GM21723 (cell line): ENCODE measurements around the gene C2.
A peak's percentile ranks its signal among the peaks of the same experiment; 100 is the strongest.

Experiments
- ATAC-seq: cut with Tn5 transposase; IDR thresholded peaks from one replicate; pipeline ENCODE4 v1.9.1; 2021; ENCODE audit warnings: mild to moderate bottlenecking, moderate library complexity; ENCODE audit not compliant: unreplicated experiment

C2 gene

DNA sequence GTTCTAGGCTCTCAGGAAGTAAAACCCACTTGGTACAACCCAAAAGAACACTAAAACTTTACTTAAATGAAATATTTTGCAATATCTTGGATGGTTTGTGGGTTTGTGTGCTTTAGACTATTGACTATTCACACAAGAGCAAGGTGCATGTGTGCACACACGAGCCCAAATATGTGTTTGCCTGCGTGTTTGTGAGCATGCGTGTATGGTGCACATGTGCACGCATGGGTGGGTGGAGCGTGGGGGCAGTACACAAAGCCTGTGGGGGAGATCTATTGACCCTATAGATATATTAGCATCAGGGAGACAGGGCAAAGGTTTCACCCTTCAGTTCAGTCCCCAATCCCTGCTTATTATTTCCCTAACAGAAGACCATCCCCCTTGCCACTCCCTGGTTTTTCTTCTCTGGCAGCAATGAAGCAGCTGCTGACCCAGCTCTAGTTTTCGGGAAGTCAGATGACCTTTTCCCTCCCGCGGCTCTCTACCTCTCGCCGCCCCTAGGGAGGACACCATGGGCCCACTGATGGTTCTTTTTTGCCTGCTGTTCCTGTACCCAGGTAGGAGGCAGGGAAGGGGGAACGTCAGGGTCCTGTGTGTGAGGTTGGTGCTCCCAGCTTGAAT lies at the start of gene C2:
Gene C2 (plus strand): TSS at position 476 of the 621 bp plus-strand sequence. CDS start 36 bp downstream, at position 512.
- no peak for ATAC-seq

DNA sequence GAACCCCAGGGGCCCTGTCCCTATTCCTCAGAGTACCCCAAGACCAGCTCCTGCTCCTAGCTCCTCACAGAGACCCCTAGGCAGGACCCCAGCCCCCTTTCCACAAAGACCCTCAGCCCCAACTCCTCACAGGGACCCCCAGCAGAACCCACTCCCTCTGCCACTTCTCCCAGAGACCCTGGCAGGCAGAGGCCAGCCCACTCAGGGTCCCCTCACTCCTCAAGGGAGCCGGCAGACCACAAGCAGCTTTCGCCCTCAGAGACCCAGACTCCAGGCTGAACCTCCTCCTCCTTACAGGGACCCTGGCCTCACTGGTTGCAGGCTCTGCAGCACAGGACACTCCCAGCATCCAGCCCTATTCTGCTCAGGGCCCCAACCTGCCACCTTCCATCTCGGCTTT lies 49.3 kb upstream of the C2 start:
- no peak for ATAC-seq

- no peak for ATAC-seq
Observed at GRCh38 chr6:31878726-31879125, 48.8 kb upstream of the C2 start, which contains the start of gene SLC44A4. Gene SLC44A4, minus strand, starts transcription at chr6:31878997. Its CDS starts 17 bp downstream, at chr6:31878980.

- ATAC-seq: no peak
Observed at GRCh38 chr6:31879143-31879542, 48.4 kb upstream of the C2 start.

DNA sequence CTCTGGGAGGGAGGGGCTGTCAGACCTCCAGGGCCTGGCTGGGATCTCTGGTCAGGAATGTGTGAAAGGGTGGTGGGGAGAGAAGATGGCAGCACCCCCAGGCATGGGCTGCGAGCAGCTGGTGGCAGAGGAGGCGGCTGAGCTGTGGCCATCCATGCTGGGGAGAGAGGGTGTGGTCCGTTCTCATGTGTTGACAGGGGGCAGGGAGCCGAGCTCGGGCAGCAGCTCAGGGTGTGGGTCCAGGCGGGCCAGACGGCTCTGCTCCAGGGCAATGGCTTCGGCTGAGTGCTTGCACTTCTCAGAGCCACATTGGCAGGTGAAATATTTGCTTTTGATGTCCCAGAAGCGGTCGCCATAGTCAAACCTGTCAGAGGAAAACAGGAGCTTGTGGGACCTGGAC lies 47.6 kb upstream of the C2 start:
- no peak for ATAC-seq

- no peak for ATAC-seq
Observed at GRCh38 chr6:31880616-31881015, 46.9 kb upstream of the C2 start.

- ATAC-seq: no peak
Observed at GRCh38 chr6:31881136-31881859, 46.2 kb upstream of the C2 start.

DNA sequence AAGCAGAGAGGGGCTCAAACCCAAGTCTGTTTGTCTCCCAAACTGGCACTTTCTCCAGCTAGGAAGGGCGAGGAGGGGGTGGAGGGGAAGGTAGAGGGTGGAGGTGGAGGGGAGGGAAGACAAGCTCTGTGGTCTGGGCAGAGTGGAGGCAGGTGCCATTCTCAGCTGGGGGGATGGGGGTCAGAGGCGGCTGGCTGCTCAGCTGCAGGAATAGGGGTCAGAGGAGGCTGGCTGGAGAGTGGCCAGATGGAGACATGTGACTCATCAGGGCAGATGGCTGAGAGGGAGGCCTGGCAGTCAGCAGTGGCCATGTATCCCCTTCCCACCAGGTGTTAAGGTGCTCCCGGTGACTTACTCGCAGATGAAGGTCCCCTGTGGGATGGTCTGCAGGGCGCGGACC lies 45.2 kb upstream of the C2 start:
- no peak for ATAC-seq

GRCh38 chr6:31883676-31884075 lies 43.8 kb upstream of the C2 start:
- ATAC-seq: no peak

DNA sequence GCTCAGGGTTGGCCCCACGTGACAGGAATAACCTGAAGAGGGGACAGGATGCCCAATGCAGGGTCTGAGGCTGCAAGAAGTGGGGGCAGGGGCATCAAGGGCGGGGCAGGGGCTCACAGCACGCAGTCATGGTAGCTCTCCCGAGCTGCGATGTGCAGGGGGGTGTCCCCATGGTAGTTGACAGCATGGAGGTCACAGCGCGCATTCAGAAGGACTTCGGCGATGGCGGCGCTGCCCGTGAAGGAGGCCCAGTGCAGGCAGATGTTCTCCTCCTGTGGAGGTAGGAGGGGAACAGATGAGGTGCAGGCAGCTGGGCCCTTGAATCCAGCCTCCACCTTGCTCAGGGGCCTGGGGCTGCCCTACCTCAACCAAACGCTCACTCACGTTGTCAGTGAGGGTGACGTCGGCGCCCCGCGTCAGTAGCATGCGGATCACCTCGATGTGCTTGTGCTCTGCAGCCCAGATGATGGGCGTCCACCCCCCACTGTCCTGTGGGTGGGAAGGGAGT lies 42.9 kb upstream of the C2 start:
- ATAC-seq: no peak

GRCh38 chr6:31886541-31886991 lies 41.0 kb upstream of the C2 start:
- ATAC-seq: no peak

DNA sequence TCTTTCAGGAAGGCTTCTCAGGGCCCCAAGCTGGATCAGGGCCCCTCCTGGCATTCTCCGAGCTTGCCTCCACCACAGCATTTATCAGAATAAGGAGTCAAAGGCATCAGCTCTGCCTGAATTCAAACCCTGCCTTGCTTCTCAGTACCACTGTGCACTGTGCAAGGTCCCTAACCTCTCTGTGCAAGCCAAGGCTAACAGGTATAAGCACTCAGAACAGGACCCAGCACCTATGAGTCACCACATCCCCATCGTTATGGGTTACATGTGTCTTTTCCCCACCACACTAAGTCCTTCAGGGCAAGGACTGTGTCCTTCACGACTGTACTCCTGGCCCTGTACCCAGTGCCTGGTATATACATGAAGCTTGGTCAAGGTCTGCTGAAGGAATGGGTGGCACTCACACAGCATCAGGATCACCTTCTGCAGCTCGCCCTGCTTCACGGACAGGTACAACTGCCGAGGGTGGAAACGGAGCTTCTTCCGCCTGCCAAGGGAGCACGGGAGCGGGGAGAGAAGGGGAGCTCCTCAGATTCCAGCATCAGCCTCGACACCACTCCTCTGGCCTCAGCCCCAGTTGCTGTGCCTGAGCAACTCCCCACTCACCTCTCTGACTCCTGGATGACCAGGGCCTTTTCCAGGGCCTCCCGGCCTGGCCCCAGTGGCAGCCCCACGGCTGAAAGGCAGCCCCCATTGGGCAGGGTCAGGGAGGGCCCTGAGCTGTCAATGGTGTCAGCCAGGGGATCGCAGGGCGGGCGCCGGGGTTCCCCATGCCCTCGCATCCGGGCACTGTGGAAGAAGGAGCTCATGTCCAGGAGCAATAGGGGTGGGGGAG lies 40.1 kb upstream of the C2 start:
- no peak for ATAC-seq

DNA sequence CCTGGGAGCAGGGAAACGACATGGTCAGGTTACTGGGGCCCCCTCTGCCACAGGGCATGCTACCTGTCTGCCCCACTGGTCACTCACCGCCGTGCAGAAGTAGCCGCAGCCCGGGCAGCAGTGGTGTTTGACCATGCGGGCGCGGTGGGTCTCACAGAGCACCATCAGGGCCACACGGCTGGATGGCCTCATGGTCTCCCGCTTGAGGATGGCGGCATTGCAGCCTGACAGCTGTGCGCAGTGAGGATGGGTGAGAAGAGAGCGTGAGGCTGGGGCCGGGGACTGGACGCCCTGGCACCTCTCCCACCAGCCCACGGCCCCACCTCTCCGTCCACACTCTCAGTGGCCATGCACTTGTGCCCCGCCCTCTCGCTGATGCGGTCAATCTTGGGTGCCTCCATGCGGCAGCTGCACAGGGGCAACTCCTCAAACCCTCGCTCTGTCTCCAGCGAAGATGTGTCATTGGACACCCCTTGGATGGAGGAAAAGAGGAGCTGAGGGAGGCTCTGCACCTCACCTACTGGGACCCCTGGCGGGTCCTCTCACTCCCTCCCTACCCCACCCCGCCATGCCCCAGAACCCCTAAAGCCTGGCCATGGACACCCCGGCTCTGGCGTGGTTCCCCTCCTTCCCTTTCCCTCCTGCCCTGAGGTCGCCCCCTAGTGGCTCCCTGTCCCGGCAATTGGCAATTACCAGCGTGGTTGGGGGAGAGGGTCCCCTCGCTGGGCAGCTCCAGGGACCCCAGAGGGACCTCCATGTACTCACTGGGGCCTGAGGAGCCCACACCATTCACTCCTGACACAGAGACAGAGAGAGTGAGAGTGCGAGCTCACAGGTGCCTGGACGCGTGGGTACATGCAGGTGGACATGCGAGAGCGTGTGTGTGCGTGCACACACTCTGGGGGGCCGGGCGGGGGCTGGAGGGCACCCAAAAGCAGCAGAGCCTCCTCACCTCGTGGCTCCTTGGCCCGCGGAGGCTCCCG lies 39.0 kb upstream of the C2 start:
- ATAC-seq: no peak

DNA sequence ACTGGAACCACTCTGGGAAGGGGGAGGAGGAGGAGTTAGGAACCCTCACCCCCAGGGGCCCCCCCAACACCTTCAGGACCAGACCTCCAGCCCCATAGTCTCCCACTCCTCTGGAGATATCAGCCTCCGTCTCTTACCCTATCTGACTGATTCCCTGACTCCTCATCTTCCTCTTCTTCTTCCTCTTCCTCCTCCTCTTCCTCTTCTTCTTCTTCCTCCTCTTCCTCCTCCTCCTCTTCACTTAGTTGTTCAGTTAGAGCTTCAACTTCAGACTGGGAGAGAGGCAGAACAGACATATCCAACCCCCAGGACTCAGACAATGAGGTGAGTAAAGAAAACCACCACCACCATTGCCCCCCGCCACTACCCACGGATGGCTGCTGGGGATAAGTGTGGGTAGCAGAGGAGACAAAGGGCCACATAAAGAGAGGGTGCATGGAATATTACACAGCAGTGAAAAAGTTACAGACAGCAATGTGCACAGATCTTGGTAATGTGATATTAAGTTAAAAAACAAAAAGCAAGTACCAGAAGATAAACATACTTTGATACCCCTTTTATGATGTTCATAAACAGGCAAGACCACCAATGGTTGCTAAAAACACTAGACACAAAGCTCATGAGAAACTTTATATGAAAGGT lies 38.1 kb upstream of the C2 start:
- no peak for ATAC-seq

- no peak for ATAC-seq
Observed at GRCh38 chr6:31892821-31893220, 34.7 kb upstream of the C2 start.

DNA sequence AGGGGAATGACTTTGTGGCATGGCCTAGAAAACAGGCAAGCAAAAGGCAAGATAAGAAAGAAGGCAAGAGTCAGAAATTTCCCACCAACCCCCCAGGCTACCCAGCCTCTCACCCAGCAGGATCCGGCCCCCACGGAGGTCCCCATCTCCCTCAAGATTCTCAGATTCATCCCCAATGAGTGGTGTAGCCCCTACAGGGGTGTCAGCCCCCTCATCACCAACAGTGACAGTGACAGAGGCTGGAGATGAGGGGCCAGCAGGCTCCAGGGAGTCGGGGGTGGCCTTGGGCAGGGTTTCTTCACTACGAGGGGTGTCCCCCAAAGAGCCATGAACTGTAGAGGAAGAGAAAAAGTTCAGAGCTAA lies 31.0 kb upstream of the C2 start:
- no peak for ATAC-seq

GRCh38 chr6:31896856-31897611 lies 30.5 kb upstream of the C2 start:
- no peak for ATAC-seq

GRCh38 chr6:31897612-31898382 lies 29.7 kb upstream of the C2 start, which contains the start of gene EHMT2:
Gene EHMT2, minus strand, starts transcription at chr6:31897698. Its CDS starts 21 bp downstream, at chr6:31897677.
- ATAC-seq: peak; percentile 49
